ENCODE measurements around the gene JMJD6. TPM values are rescaled to one million over a fixed set of nuclear protein-coding genes. Genes with fewer than 3 reads are reported as not detected.
"Not testable (repeated sequence)": the region's sequence is repeated elsewhere in the genome, so short reads cannot be mapped to it uniquely, and the experiment has no call there.

The JMJD6 gene
- total and polyA plus RNA-seq, 8 donors, result 9.3 to 47.3 (median 23.0) TPM

DNA sequence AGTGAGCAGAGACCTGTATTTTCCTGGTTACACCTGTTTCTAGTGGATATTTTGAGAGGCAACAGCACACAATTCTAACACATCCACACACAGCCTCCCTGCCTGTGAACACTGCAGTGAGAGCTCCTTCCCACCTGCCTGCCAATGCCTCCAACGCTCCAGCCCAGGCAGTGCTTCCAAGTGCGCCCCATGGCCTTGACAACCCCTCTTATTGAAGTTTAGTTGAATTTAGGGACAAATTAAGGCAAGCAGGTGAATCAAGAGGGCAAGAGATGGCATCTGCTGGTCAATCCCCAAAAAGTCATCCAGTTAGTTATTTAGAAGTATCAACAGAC, 10.9 kb downstream of the JMJD6 start:
- WGBS, 5 donors, result 77 to 94% (median 88%) methylated on average over 2 of the region's 2 CpGs
- Histone ChIP-seq H3K36me3 (peaks cover 66 to 78% (median 75%) of the 10 kb centered on the region in 4 donors), H3K9me3 (no peaks in the 10 kb centered on the region), H3K4me1 (peaks cover 17 to 53% (median 38%) of the 10 kb centered on the region in 4 donors), H3K27me3 (no peaks in the 10 kb centered on the region), H3K4me3 (no peak overlapping the region), H3K27ac (peak overlapping the region in 4 of 5 donors; percentile 69 to 81 (median 76))
- intact Hi-C loops (cut with DNase I; ENCODE audit: low total_unique reads), result no loop called here
- DNase-seq, result no peak
- no peak for TF ChIP-seq POLR2A (IDR thresholded peaks at IDR 0.05)
- TF ChIP-seq POLR2AphosphoS5 (IDR thresholded peaks at IDR 0.05), result no peak
- TF ChIP-seq, protein P1, sequence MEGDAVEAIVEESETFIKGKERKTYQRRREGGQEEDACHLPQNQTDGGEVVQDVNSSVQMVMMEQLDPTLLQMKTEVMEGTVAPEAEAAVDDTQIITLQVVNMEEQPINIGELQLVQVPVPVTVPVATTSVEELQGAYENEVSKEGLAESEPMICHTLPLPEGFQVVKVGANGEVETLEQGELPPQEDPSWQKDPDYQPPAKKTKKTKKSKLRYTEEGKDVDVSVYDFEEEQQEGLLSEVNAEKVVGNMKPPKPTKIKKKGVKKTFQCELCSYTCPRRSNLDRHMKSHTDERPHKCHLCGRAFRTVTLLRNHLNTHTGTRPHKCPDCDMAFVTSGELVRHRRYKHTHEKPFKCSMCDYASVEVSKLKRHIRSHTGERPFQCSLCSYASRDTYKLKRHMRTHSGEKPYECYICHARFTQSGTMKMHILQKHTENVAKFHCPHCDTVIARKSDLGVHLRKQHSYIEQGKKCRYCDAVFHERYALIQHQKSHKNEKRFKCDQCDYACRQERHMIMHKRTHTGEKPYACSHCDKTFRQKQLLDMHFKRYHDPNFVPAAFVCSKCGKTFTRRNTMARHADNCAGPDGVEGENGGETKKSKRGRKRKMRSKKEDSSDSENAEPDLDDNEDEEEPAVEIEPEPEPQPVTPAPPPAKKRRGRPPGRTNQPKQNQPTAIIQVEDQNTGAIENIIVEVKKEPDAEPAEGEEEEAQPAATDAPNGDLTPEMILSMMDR (IDR thresholded peaks at IDR 0.05), result no peak

GRCh38 chr17:76714822-76715495, 11.4 kb downstream of the JMJD6 start:
- H3K36me3 ChIP-seq, result peaks cover 61 to 73% (median 70%) of the 10 kb centered on the region in 4 donors
- H3K27me3 ChIP-seq, result no peaks in the 10 kb centered on the region
- 21 to 31% (median 27%) methylated on average over 4 of the region's 4 CpGs for WGBS, 5 donors

GRCh38 chr17:76714336-76714735, 12.1 kb downstream of the JMJD6 start:
- Histone ChIP-seq H3K36me3 (peaks cover 55 to 67% (median 63%) of the 10 kb centered on the region in 4 donors), H3K4me1 (peaks cover 24 to 63% (median 45%) of the 10 kb centered on the region in 4 donors), H3K4me3 (no peak overlapping the region), H3K9me3 (no peaks in the 10 kb centered on the region), H3K27ac (peak overlapping the region in 4 of 5 donors; percentile 25 to 81 (median 74)), H3K27me3 (no peaks in the 10 kb centered on the region)
- TF ChIP-seq EP300 (IDR thresholded peaks at IDR 0.05) (no peak), POLR2AphosphoS5 (IDR thresholded peaks at IDR 0.05) (no peak), POLR2A (IDR thresholded peaks at IDR 0.05) (no peak)
- TF ChIP-seq, protein P1 (IDR thresholded peaks at IDR 0.05), result no peak
- DNase-seq, result no peak
- intact Hi-C loops (cut with DNase I; ENCODE audit: low total_unique reads), result no loop called here
- 74 to 85% (median 83%) methylated on average over 5 of the region's 5 CpGs for WGBS, 5 donors

More at GRCh38 chr17:76714822-76715495, 11.4 kb downstream of the JMJD6 start:
- peak; percentile 72 to 79 for DNase-seq
- TF ChIP-seq POLR2AphosphoS5 (IDR thresholded peaks at IDR 0.05) (no peak), POLR2A (IDR thresholded peaks at IDR 0.05) (no peak), EP300 (IDR thresholded peaks at IDR 0.05) (no peak)
- TF ChIP-seq, protein P1 (IDR thresholded peaks at IDR 0.05), result peak in 5 of 7 experiments; percentile 47 to 90 (median 75)
- Histone ChIP-seq H3K27ac (peak overlapping the region in 4 of 5 donors; percentile 69 to 81 (median 76)), H3K4me1 (peaks cover 22 to 57% (median 40%) of the 10 kb centered on the region in 4 donors), H3K4me3 (no peak overlapping the region), H3K9me3 (no peaks in the 10 kb centered on the region)
- intact Hi-C loops (cut with DNase I; ENCODE audit: low total_unique reads), result no loop called here

- H3K4me3 ChIP-seq, result no peak overlapping the region
- no peaks in the 10 kb centered on the region for H3K27me3 ChIP-seq
- no peaks in the 10 kb centered on the region for H3K9me3 ChIP-seq
- TF ChIP-seq, protein P1 (IDR thresholded peaks at IDR 0.05), result no peak
- TF ChIP-seq POLR2A (IDR thresholded peaks at IDR 0.05), result no peak
- no peak for TF ChIP-seq EP300 (IDR thresholded peaks at IDR 0.05)
- no peak for TF ChIP-seq POLR2AphosphoS5 (IDR thresholded peaks at IDR 0.05)
- H3K27ac ChIP-seq, result peak overlapping the region in 1 of 5 donors; percentile 69
- WGBS, 5 donors, result 93 to 95% (median 94%) methylated on average over 7 of the region's 7 CpGs
- peaks cover 49 to 61% (median 58%) of the 10 kb centered on the region in 4 donors for H3K36me3 ChIP-seq
- intact Hi-C loops (cut with DNase I; ENCODE audit: low total_unique reads), result no loop called here
- H3K4me1 ChIP-seq, result peaks cover 26 to 68% (median 50%) of the 10 kb centered on the region in 4 donors
- DNase-seq, result no peak
Measured at GRCh38 chr17:76713765-76714164, 12.6 kb downstream of the JMJD6 start.

DNA sequence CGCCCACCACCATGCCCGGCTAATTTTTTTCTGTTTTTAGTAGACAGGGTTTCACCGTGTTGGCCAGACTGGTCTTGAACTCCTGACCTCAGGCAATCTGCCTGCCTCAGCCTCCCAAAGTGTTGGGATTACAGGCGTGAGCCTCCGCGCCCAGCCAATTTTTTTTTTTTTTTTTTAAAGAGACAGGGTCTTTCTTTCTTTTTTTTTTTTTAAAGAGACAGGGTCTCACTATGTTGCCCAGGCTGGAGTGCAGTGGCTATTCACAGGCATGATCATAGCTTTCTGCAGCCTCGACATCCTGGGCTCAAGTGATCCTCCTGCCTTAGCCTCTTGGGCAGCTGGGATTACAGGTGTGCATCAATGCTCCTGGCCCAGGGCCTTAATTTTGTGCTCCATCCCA, 14.1 kb downstream of the JMJD6 start:
- peak overlapping the region in 2 of 5 donors; percentile 78 to 91 for H3K27ac ChIP-seq
- not testable (repeated sequence) for DNase-seq, H3K4me3 ChIP-seq

More for the DNA sequence above, 14.1 kb downstream of the JMJD6 start:
- Histone ChIP-seq H3K36me3 (peaks cover 34 to 46% (median 43%) of the 10 kb centered on the region in 4 donors), H3K4me1 (peaks cover 36 to 83% (median 57%) of the 10 kb centered on the region in 4 donors)
- WGBS, 5 donors, result 63 to 68% (median 67%) methylated on average over 7 of the region's 7 CpGs
- H3K9me3 ChIP-seq; H3K27me3 ChIP-seq; intact Hi-C loops (cut with DNase I; ENCODE audit: low total_unique reads): not testable (repeated sequence)
